GM18502 (cell line): ENCODE results near the gene PSME3.

Experiments used
- ATAC-seq: cut with Tn5 transposase; IDR thresholded peaks from one replicate; pipeline ENCODE4 v1.9.1; 2021; ENCODE audit warnings: mild to moderate bottlenecking; ENCODE audit not compliant: unreplicated experiment, poor library complexity

The PSME3 gene

GRCh38 chr17:42814633-42815399 lies 18.4 kb upstream of the PSME3 start:
- ATAC-seq: no peak

DNA sequence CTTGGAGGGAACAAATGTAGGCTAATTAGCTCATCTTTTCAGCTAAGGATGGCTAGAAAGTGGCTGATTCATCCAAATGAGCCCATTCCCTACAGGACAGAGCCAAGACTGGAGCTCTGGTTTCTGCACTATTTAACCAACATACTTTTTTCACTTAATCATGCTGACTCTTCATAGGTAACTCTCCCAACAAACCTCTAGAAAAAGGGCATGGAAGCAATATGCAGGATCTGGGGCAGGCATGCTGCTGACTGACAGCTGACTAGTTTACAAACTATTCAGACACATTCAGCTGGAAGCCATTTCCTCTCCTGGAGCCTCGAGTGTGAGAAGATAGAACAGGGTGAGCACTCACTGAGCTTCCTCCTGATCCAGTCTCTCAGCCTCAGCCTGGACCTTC lies 15.3 kb upstream of the PSME3 start:
- no peak for ATAC-seq

- no peak for ATAC-seq
Measured at GRCh38 chr17:42818379-42818778, 14.8 kb upstream of the PSME3 start.

- no peak for ATAC-seq
Measured at GRCh38 chr17:42819939-42820535, 13.2 kb upstream of the PSME3 start.

DNA sequence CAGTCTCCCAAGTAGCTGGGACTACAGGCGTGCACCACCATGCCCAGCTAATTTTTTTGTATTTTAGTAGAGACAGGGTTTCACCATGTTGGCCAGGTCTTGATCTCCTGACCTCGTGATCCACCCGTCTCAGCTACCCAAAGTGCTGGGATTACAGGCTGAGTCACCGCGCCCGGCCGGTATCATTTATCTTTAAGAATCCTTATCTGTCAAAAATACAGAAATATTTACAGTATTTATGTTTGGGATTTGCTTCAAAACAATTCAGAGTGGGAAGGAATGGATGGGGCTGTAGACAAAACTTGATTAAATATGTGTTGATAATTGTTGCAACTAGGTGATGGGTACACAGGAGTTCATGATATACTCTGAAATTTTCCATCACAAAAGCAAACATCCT lies 12.0 kb upstream of the PSME3 start:
- no peak for ATAC-seq

DNA sequence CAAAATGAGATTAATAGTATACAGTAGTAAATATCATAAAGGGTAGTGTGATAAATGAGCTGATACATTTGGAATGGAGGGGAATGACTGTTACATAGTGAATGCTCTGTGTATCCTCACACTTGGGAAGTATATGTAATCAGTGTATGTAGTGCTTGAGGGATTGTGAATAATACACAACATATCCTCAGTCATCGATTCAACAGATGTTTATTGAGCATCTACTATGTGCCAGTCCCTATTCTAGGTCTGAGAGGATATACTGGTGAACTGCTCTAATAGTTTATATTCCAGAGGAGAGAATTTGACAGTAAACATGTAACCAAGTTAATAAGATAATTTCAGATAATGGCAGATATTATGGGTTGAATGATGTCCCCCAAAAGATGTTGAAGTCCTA lies 5.7 kb upstream of the PSME3 start:
- ATAC-seq: no peak

DNA sequence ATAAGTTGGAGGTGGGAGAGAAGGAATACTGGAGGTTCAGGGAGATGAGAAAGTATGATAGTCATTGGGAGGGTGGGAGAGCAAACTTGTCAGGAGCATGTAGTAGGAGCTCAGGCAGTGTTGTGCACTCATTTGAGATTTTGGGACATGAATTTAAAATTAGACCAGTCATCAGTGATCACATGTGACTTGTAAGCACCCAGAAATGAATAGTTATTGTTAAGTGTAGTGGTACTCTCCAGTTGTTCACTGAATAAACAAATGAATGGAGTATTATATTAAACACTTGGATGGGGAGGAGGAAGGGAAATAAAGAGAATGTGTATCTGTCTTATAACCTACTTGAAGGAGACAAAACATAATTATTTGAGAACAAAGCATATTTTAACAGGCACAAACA lies 2.2 kb upstream of the PSME3 start:
- no peak for ATAC-seq

DNA sequence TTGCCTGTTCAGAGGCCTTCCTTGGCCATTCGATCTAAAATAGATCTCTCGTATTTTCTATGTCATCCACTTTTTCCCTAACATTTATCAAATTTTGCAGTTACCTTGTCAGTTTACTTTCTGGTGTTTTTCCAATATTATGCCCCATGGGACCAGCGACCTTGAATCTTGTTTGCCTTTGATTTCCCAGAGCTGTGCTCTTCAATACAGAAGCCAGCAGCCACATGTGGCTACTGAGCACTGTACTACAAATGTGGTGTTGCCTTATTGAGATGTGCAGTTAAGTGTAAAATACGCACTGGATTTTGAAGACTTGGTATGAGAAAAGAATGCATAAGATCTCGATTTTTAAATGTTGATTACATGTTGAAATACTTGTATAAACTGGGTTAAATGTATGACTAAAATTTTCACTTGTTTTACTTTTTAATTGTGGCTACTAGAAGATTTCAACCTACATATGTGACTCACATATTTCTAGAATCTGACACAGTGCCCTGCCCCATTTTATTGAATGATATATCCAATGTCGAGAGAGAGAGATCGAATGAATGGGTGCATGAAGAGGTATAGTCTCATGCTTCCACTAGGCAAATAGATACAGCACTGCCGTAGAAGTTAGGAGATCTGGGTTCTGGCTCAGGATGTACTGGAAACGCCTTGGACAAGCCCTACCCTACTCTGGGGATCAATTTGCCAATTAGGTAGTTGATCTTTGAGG lies 824 bp upstream of the PSME3 start:
- peak; percentile 5 for ATAC-seq

GRCh38 chr17:42833767-42834422 lies 698 bp downstream of the PSME3 start:
- ATAC-seq: peak; percentile 15

- no peak for ATAC-seq
Measured at GRCh38 chr17:42835732-42836131, 2.5 kb downstream of the PSME3 start.

DNA sequence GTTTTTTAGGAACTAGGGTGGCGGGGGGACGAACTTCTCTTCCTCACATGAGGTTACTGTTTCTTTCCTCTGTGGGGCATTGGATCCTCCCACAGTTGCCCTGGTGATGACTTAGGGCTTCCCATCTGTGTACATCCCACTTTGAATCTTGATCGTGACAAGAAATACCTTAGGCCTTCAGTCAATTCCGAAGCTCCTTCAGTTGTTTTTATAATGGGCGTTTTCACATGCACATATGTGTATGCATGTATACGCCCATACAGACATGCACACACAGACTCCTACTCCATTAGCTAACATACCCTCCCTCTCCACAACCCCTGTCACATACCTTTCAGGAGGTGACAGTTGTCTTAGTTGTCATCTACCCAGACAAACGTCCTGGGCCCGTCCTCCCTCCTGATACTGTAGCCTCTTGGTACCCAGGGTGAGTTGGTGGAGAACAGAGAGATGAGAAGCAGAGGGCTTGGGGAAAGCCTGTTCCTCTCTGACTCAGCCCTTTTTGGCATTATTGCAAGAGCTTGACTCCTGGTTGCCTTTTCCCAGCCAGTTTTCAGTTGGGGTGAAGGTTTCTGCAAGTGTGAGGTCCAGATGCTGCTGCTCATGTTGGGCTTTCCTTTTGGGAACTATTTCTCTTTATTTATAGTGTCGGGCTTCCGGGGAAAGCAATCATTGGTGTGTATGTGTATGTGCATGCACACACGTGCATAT lies 8.9 kb downstream of the PSME3 start:
- no peak for ATAC-seq

- ATAC-seq: no peak
Measured at GRCh38 chr17:42843358-42843934, 10.2 kb downstream of the PSME3 start.

DNA sequence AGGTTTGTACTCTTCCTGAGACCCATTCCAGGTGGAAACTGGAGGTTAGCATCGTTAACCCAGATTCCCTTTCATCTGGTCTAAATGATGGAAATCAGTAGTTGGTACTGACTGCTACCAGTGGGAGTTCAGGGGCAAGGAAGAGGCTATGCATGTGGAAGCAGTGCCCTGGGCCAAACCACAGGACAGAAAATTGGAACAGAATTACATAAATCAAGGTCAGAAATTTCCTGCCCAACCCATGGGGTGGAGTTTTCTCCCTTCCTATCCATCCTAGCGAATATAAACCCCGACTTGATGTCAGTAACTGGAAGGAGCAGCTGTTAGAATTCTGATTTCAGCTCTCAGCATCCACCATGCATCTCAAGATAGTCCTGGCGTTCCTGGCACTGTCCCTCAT lies 11.1 kb downstream of the PSME3 start, which contains the start of gene AOC2:
Gene AOC2 (plus strand): TSS at position 310 of the 400 bp plus-strand sequence. CDS start 47 bp downstream, at position 357.
- no peak for ATAC-seq

GRCh38 chr17:42844761-42845555 lies 11.8 kb downstream of the PSME3 start:
- ATAC-seq: no peak

DNA sequence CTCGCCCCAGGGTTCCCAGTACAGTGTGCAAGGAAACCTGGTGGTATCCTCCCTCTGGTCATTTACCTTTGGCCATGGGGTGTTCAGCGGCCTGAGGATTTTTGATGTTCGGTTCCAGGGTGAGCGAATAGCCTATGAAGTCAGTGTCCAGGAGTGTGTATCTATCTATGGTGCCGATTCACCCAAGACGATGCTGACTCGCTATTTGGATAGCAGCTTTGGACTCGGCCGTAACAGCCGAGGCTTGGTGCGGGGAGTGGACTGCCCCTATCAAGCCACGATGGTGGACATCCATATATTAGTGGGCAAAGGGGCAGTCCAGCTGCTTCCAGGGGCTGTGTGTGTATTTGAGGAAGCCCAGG lies 12.3 kb downstream of the PSME3 start:
- ATAC-seq: no peak

DNA sequence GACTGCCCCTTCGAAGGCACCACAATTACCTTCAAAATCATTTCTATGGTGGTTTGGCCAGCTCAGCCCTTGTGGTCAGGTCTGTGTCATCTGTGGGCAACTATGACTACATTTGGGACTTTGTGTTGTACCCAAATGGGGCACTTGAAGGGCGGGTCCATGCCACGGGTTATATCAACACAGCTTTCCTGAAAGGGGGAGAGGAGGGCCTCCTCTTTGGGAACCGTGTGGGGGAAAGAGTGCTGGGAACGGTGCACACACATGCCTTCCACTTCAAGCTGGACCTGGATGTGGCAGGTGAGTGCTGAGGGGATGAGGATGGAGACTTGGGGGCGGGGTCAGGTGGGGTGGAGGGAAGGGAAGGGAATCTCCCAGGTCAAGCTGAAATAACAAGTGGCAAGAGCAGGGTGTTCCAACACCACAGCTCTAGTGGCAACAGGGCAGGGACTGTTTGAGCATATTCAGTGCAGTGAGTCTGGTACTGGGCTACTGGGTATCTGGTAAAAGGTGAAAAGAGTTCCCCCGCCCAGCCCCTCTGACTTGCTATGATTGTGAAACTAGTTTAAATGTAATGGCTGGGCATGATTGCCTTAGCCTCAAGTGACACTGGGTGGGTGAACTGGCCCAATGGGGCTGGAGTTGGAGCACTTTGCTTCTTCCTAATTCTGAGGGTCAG lies 12.9 kb downstream of the PSME3 start:
- no peak for ATAC-seq

DNA sequence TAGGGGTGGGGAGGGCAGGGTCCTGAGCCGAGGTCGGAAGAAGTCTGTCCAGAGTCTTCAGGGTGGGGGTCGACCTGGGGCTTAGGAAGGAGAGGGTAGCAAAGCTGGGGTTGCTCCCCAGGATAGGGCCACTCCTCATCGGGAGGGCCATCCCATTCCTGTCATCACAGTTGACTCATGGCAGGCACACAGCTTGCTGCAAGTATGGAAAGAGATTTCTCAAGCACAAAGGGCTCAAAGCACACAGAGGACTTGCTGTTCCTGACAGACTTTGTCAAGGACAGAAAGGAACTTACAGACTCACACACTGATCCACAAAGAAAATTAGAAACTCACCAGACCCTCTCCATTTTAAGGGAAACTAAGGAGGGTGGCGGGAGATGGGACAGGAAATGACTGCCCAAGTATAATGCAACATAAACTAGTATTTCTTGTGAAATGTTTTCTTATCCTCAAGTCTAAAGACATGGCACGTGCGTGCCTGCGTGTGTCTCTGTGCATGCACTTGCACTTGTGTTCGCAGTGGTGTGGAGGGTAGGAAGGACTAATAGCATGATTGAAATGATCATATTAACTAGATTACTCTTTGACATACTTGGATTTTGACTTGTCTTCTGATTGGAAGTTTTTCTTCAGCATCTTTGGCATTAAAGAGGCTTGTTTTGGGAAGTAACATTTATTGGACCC lies 13.5 kb downstream of the PSME3 start:
- ATAC-seq: no peak

DNA sequence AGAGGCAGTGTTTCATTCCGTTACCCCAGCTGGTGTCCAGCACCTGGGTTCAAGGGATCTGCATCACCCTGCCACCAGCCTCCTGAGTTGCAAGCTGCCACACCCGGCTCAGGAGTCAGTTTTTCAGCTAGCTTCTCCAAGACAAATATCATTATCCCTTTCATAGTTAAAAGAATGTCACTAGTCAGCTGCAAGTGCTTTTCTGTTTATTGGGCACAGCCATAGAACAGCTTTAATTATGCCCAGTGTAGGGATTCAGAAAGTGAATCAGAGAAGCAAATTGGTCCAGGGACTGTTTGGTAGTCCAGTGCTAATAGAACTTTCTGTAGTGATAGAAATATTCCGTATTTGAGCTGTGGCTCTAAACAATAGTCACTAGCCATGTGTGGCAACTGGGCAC lies 14.9 kb downstream of the PSME3 start:
- no peak for ATAC-seq
